HEK293 (cell line): ENCODE measurements around the gene PKNOX2.

Experiments used
- CTCF ChIA-PET: fragments of 350-600 bp; formaldehyde crosslinking; extraction: SDS; loops from one replicate; lab custom pipeline; 2021; ENCODE audit warnings: antibody characterized with exemption; lab: Yijun Ruan, JAX
- POLR2A ChIA-PET: fragments of 300-600 bp; formaldehyde crosslinking; extraction: SDS; loops from one replicate; lab custom pipeline; 2020; ENCODE audit warnings: antibody characterized with exemption, inconsistent platforms; lab: Yijun Ruan, JAX
- H3K27ac ChIP-seq: fragments of 200-500 bp; sonication (Bioruptor generic); 2 replicates; pipeline ENCODE4 v1.5.1; 2014; ENCODE audit warnings: low read depth, low read length, control low read depth, inconsistent platforms; ENCODE audit errors: extremely low read depth
- H3K36me3 ChIP-seq, 2 experiments: fragments of 200-500 bp in 1 of 2; sonication (Bioruptor generic) in 1 of 2; 1 replicate in 1 of 2; 2 replicates in 1 of 2; pipeline ENCODE4 v1.5.1; 2014 to 2017; ENCODE audit warnings: inconsistent platforms in 2 of 2, low read length in 2 of 2; ENCODE audit not compliant: control insufficient read depth in 2 of 2, insufficient read depth in 1 of 2
- H3K4me1 ChIP-seq: fragments of 200-500 bp; sonication (Bioruptor generic); 2 replicates; pipeline ENCODE4 v1.5.1; 2014; ENCODE audit warnings: mild to moderate bottlenecking, low read length, inconsistent platforms; ENCODE audit not compliant: control insufficient read depth, insufficient read depth
- H3K4me3 ChIP-seq: 2 replicates; pipeline ENCODE4 v1.5.1; 2011; ENCODE audit warnings: low read depth, mild to moderate bottlenecking, control low read depth, low read length, moderate library complexity
- H3K9me3 ChIP-seq: fragments of 200-500 bp; sonication (Bioruptor generic); 2 replicates; pipeline ENCODE4 v1.5.1; 2014; ENCODE audit warnings: low read depth, low read length, inconsistent platforms; ENCODE audit not compliant: control insufficient read depth, insufficient read depth
- GFI1B ChIP-seq: fragments of 450-650 bp; formaldehyde crosslinking; IDR thresholded peaks from 2 replicates; pipeline ENCODE4 v1.5.1; 2016; ENCODE audit warnings: missing biosample characterization, missing genetic modification characterization
- HOXC10 ChIP-seq: sonication (generic); formaldehyde crosslinking; IDR thresholded peaks from 2 replicates; pipeline ENCODE4 v1.8.1; 2023; ENCODE audit warnings: mild to moderate bottlenecking, missing genetic modification reagents
- HOXD13 ChIP-seq: sonication (generic); formaldehyde crosslinking; IDR thresholded peaks from 2 replicates; pipeline ENCODE4 v1.8.0; 2022; ENCODE audit warnings: missing genetic modification reagents, borderline replicate concordance
- KLF9 ChIP-seq: fragments of 450-650 bp; formaldehyde crosslinking; IDR thresholded peaks from 2 replicates; pipeline ENCODE4 v1.5.1; 2016; ENCODE audit warnings: missing biosample characterization, missing genetic modification characterization, low read depth
- MYNN ChIP-seq: fragments of 450-650 bp; formaldehyde crosslinking; IDR thresholded peaks from 2 replicates; pipeline ENCODE4 v1.5.1; 2016; ENCODE audit warnings: missing biosample characterization, missing genetic modification characterization, borderline replicate concordance
- PBX3 ChIP-seq: sonication (generic); formaldehyde crosslinking; IDR thresholded peaks from 2 replicates; pipeline ENCODE4 v1.8.1; 2022; ENCODE audit warnings: mild to moderate bottlenecking, moderate library complexity, missing genetic modification reagents
- REST ChIP-seq: fragments of 450-650 bp; formaldehyde crosslinking; IDR thresholded peaks from 2 replicates; pipeline ENCODE4 v1.5.1; 2016; ENCODE audit warnings: missing biosample characterization, missing genetic modification characterization
- TSHZ1 ChIP-seq: fragments of 450-650 bp; formaldehyde crosslinking; IDR thresholded peaks from 2 replicates; pipeline ENCODE4 v1.5.1; 2016; ENCODE audit warnings: missing biosample characterization, missing genetic modification characterization, borderline replicate concordance
- YY2 ChIP-seq: fragments of 450-650 bp; formaldehyde crosslinking; IDR thresholded peaks from 2 replicates; pipeline ENCODE4 v1.5.1; 2016; ENCODE audit warnings: missing biosample characterization, missing genetic modification characterization
- ZBTB48 ChIP-seq: fragments of 450-650 bp; formaldehyde crosslinking; IDR thresholded peaks from 2 replicates; pipeline ENCODE4 v1.5.1; 2016; ENCODE audit warnings: missing biosample characterization, missing genetic modification characterization
- ZFP41 ChIP-seq: fragments of 450-650 bp; formaldehyde crosslinking; IDR thresholded peaks from 2 replicates; pipeline ENCODE4 v1.5.1; 2016; ENCODE audit warnings: missing biosample characterization, missing genetic modification characterization, borderline replicate concordance
- ZNF202 ChIP-seq: fragments of 450-650 bp; formaldehyde crosslinking; IDR thresholded peaks from 2 replicates; pipeline ENCODE4 v1.5.1; 2016; ENCODE audit warnings: missing biosample characterization, missing genetic modification characterization, borderline replicate concordance
- ZNF221 ChIP-seq: fragments of 450-650 bp; formaldehyde crosslinking; IDR thresholded peaks from 2 replicates; pipeline ENCODE4 v1.5.1; 2017; ENCODE audit warnings: missing biosample characterization, missing genetic modification characterization, borderline replicate concordance
- ZNF248 ChIP-seq: fragments of 450-650 bp; formaldehyde crosslinking; IDR thresholded peaks from 2 replicates; pipeline ENCODE4 v1.5.1; 2017; ENCODE audit warnings: missing biosample characterization, missing genetic modification characterization
- ZNF26 ChIP-seq: fragments of 450-650 bp; formaldehyde crosslinking; IDR thresholded peaks from 2 replicates; pipeline ENCODE4 v1.5.1; 2016; ENCODE audit warnings: missing biosample characterization, missing genetic modification characterization
- ZNF404 ChIP-seq: fragments of 450-650 bp; formaldehyde crosslinking; IDR thresholded peaks from 2 replicates; pipeline ENCODE4 v1.5.1; 2017; ENCODE audit warnings: missing biosample characterization, missing genetic modification characterization
- ZNF514 ChIP-seq: fragments of 450-650 bp; formaldehyde crosslinking; IDR thresholded peaks from 2 replicates; pipeline ENCODE4 v1.5.1; 2016; ENCODE audit warnings: missing biosample characterization, missing genetic modification characterization
- ZNF610 ChIP-seq: fragments of 450-650 bp; formaldehyde crosslinking; IDR thresholded peaks from 2 replicates; pipeline ENCODE4 v1.5.1; 2016; ENCODE audit warnings: missing biosample characterization, missing genetic modification characterization, borderline replicate concordance
- ZNF629 ChIP-seq: fragments of 450-650 bp; formaldehyde crosslinking; IDR thresholded peaks from 2 replicates; pipeline ENCODE4 v1.5.1; 2017; ENCODE audit warnings: missing biosample characterization, missing genetic modification characterization
- ZNF658 ChIP-seq: fragments of 450-650 bp; formaldehyde crosslinking; IDR thresholded peaks from 2 replicates; pipeline ENCODE4; 2016; ENCODE audit warnings: missing biosample characterization, missing genetic modification characterization
- ZNF701 ChIP-seq: fragments of 450-650 bp; formaldehyde crosslinking; IDR thresholded peaks from 2 replicates; pipeline ENCODE4 v1.5.1; 2016; ENCODE audit warnings: missing biosample characterization, missing genetic modification characterization
- ZNF837 ChIP-seq: fragments of 450-650 bp; formaldehyde crosslinking; IDR thresholded peaks from 2 replicates; pipeline ENCODE4 v1.5.1; 2016; ENCODE audit warnings: missing biosample characterization, missing genetic modification characterization
- ZNF843 ChIP-seq: fragments of 450-650 bp; formaldehyde crosslinking; IDR thresholded peaks from 2 replicates; pipeline ENCODE4 v1.5.1; 2016; ENCODE audit warnings: missing biosample characterization, missing genetic modification characterization
- ZSCAN16 ChIP-seq: fragments of 450-650 bp; formaldehyde crosslinking; IDR thresholded peaks from 2 replicates; pipeline ENCODE4 v1.5.1; 2016; ENCODE audit warnings: missing biosample characterization, missing genetic modification characterization
- ZSCAN23 ChIP-seq: fragments of 450-650 bp; formaldehyde crosslinking; IDR thresholded peaks from 2 replicates; pipeline ENCODE4 v1.5.1; 2016; ENCODE audit warnings: missing biosample characterization, missing genetic modification characterization

PKNOX2 gene

GRCh38 chr11:125201525-125202141 lies 37.1 kb downstream of the PKNOX2 start:
- CTCF ChIA-PET = interaction anchor here (0.6 to 0.7 kb wide), 2 partner anchors 36 to 131 kb away, joined by 3 read pairs; no protein-coding TSS in a partner anchor
- TF ChIP-seq REST (tag by site-specific recombination) (no peak), ZSCAN16 (tag by site-specific recombination) (no peak), ZNF658 (tag by site-specific recombination) (no peak), ZNF26 (tag by site-specific recombination) (no peak), KLF9 (tag by site-specific recombination) (no peak), ZNF404 (tag by site-specific recombination) (no peak), ZNF837 (tag by site-specific recombination) (no peak), ZNF202 (tag by site-specific recombination) (no peak)
- TF ChIP-seq, all 188 proteins: peak for 0
- Histone ChIP-seq H3K4me3 (no peak overlapping the region), H3K36me3 (no peaks in the 10 kb centered on the region), H3K9me3 (no peaks in the 10 kb centered on the region), H3K4me1 (no peaks in the 10 kb centered on the region), H3K27ac (no peak overlapping the region)
- POLR2A ChIA-PET = no interaction called here

GRCh38 chr11:125202362-125202880 lies 37.9 kb downstream of the PKNOX2 start:
- no peaks in the 10 kb centered on the region for H3K36me3 ChIP-seq
- no peak overlapping the region for H3K4me3 ChIP-seq
- no peak overlapping the region for H3K27ac ChIP-seq
- no peaks in the 10 kb centered on the region for H3K4me1 ChIP-seq
- CTCF ChIA-PET = no interaction called here
- H3K9me3 ChIP-seq = no peaks in the 10 kb centered on the region
- TF ChIP-seq TSHZ1 (tag by site-specific recombination) (no peak), GFI1B (tag by site-specific recombination) (no peak), ZNF837 (tag by site-specific recombination) (no peak), ZNF248 (tag by site-specific recombination) (no peak), ZNF701 (tag by site-specific recombination) (no peak), MYNN (tag by site-specific recombination) (no peak), ZSCAN16 (tag by site-specific recombination) (no peak), HOXC10 (CRISPR knock-in tag) (no peak), ZNF202 (tag by site-specific recombination) (no peak), ZSCAN23 (tag by site-specific recombination) (no peak), YY2 (tag by site-specific recombination) (no peak), ZNF629 (tag by site-specific recombination) (no peak), ZNF221 (tag by site-specific recombination) (no peak), ZFP41 (tag by site-specific recombination) (no peak), ZBTB48 (tag by site-specific recombination) (no peak), ZNF514 (tag by site-specific recombination) (no peak), ZNF843 (no peak), ZNF610 (no peak), HOXD13 (CRISPR knock-in tag) (no peak), PBX3 (CRISPR knock-in tag) (no peak)
- POLR2A ChIA-PET = no interaction called here
